Hepatocyte (in vitro differentiated cells): ENCODE results near the gene TRIM52.

Experiments
- CTCF ChIP-seq: fragments of 200-600 bp; sonication (generic); IDR thresholded peaks from 2 replicates; pipeline ENCODE4 v1.5.1; 2016; ENCODE audit warnings: antibody characterized with exemption, mild to moderate bottlenecking; ENCODE audit not compliant: poor library complexity
- EZH2 ChIP-seq: fragments of 200-600 bp; sonication (generic); IDR thresholded peaks from 2 replicates; pipeline ENCODE4 v1.6.1; 2016; ENCODE audit warnings: antibody characterized with exemption, mild to moderate bottlenecking, borderline replicate concordance
- EZH2phosphoT487 ChIP-seq: fragments of 200-600 bp; sonication (generic); IDR thresholded peaks from one replicate; pipeline ENCODE4 v1.6.1; 2018; ENCODE audit warnings: antibody characterized with exemption, mild to moderate bottlenecking, low read depth, moderate library complexity; ENCODE audit not compliant: unreplicated experiment, severe bottlenecking

- no peak for TF ChIP-seq EZH2
- TF ChIP-seq CTCF: no peak
- no peak for TF ChIP-seq EZH2phosphoT487
Measured at GRCh38 chr5:181246276-181247049, 14.5 kb downstream of the TRIM52 start.
